Psoas muscle (tissue), 8 donors: ENCODE results near the gene MSH6. TPM values are rescaled to one million over a fixed set of nuclear protein-coding genes. Genes with fewer than 3 reads are reported as not detected.

Source experiments
- ATAC-seq, 4 donors: fragments of 200-7000 bp; cut with Tn5 transposase; one replicate each; pipeline ENCODE4 v1.9.1; 2020; ENCODE audit warnings: moderate library complexity in 3 of 4, mild to moderate bottlenecking in 2 of 4
- DNase-seq, 2 donors: peaks; one replicate each; pipeline ENCODE4 v3.0.0-alpha.2; 2020
- H3K27ac ChIP-seq: fragments of 200-600 bp; one replicate; pipeline ENCODE4 v1.8.0; 2022
- H3K27me3 ChIP-seq, 3 donors: fragments of 200-600 bp in 1 of 3; one replicate each; pipeline versions ENCODE4 v1.6.1 to v1.8.0; 2013 to 2022; ENCODE audit warnings: low read length in 2 of 3, mild to moderate bottlenecking in 2 of 3, moderate library complexity in 1 of 3; ENCODE audit not compliant: insufficient read depth in 3 of 3
- H3K36me3 ChIP-seq, 2 donors: fragments of 200-600 bp in 1 of 2; one replicate each; pipeline versions ENCODE4 v1.6.1 to v1.8.0; 2013 to 2022; ENCODE audit warnings: low read depth in 1 of 2, mild to moderate bottlenecking in 1 of 2, moderate library complexity in 1 of 2; ENCODE audit not compliant: insufficient read depth in 1 of 2
- H3K4me1 ChIP-seq: fragments of 200-600 bp; one replicate; pipeline ENCODE4 v1.8.0; 2022
- H3K4me3 ChIP-seq: fragments of 200-600 bp; one replicate; pipeline ENCODE4 v1.8.0; 2022; ENCODE audit warnings: mild to moderate bottlenecking
- H3K9me3 ChIP-seq: fragments of 200-600 bp; one replicate; pipeline ENCODE4 v1.8.0; 2022
- WGBS, 3 donors: extraction: QIAGEN DNeasy Blood & Tissue Kit; methylation state at CpG; one replicate each; pipeline versions ENCODE4 v1.1.6 to v1.1.7; 2013; 5-methylcytosine and 5-hydroxymethylcytosine counted together
- intact Hi-C, 2 donors: fragments of 100-400 bp; cut with DNase I; formaldehyde crosslinking; loops; one replicate each; pipeline versions ENCODE4 v1.11.0 to v1.14.2; 2022
- polyA plus RNA-seq, 3 donors: library from polyadenylated mRNA; stranded (reverse); fragments of 200-250 nt; gene quantifications; one replicate each; pipeline ENCODE4 v1.2.3, GENCODE V29; 2013
- total RNA-seq, 4 donors: library from RNA; stranded (reverse); fragmentation: NEBNext Ultra II Directional in 2 of 4; extraction: Animal tissue kit (Norgen Biotek cat#: 25700) in 2 of 4; gene quantifications; one replicate each; pipeline versions ENCODE4 v1.2.1 to v1.2.4, GENCODE V29; 2021 to 2023
- TF ChIP-seq, protein P1 (sequence below): fragments of 200-600 bp; IDR thresholded peaks from one replicate; pipeline ENCODE4 v1.8.0; 2022; ENCODE audit warnings: antibody characterized with exemption
- donor health status: healthy with polysubstance abuse.
- donor health status: DM: no; HTN: no; CAD: no; lungs with moderate emphysema.
- donor health status: Bipolar disorder and iron deficiency.
- donor health status: healthy.
- donor health status: DM: yes; HTN: yes; CAD: no.
- donor health status: DM: no; HTN: no; CAD: no.
- donor health status: DM: no; HTN: no; CAD: no.
- donor health status: DM: yes; HTN: yes; CAD: no.

MSH6 gene
- total and polyA plus RNA-seq, 7 donors, result 7.7 to 21.1 (median 12.0) TPM

GRCh38 chr2:47782381-47782670 lies 619 bp upstream of the MSH6 start:
- 1 to 9% (median 1%) methylated on average over 7 of the region's 7 CpGs for WGBS, 3 donors
- ATAC-seq, result no peak
- H3K27me3 ChIP-seq, result no peaks in the 10 kb centered on the region
- intact Hi-C loops, result loop anchor here (5.0 to 10.0 kb wide), 4 partner anchors 122 to 1200 kb away; partner anchors contain the start of gene FBXO11 (in 2 of the 2)
- H3K27ac ChIP-seq, result peak overlapping the region; percentile 82
- DNase-seq, result no peak
- no peaks in the 10 kb centered on the region for H3K4me1 ChIP-seq
- H3K9me3 ChIP-seq, result no peaks in the 10 kb centered on the region
- H3K36me3 ChIP-seq, result peaks cover 0 to 5% of the 10 kb centered on the region in 2 donors
- TF ChIP-seq, protein P1, sequence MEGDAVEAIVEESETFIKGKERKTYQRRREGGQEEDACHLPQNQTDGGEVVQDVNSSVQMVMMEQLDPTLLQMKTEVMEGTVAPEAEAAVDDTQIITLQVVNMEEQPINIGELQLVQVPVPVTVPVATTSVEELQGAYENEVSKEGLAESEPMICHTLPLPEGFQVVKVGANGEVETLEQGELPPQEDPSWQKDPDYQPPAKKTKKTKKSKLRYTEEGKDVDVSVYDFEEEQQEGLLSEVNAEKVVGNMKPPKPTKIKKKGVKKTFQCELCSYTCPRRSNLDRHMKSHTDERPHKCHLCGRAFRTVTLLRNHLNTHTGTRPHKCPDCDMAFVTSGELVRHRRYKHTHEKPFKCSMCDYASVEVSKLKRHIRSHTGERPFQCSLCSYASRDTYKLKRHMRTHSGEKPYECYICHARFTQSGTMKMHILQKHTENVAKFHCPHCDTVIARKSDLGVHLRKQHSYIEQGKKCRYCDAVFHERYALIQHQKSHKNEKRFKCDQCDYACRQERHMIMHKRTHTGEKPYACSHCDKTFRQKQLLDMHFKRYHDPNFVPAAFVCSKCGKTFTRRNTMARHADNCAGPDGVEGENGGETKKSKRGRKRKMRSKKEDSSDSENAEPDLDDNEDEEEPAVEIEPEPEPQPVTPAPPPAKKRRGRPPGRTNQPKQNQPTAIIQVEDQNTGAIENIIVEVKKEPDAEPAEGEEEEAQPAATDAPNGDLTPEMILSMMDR, result no peak
- H3K4me3 ChIP-seq, result peak overlapping the region; percentile 97

GRCh38 chr2:47783486-47784351 lies 774 bp downstream of the MSH6 start:
- TF ChIP-seq, protein P1, result no peak
- WGBS, 3 donors, result 0 to 1% (median 1%) methylated on average over 51 to 71 of the region's 71 CpGs
- Histone ChIP-seq H3K9me3 (no peaks in the 10 kb centered on the region), H3K4me1 (no peaks in the 10 kb centered on the region), H3K4me3 (peak overlapping the region; percentile 97), H3K36me3 (peaks cover 0 to 5% of the 10 kb centered on the region in 2 donors), H3K27me3 (no peaks in the 10 kb centered on the region), H3K27ac (peak overlapping the region; percentile 82)
- intact Hi-C loops, result loop anchor here (5.0 to 10.0 kb wide), 4 partner anchors 121 to 1201 kb away; partner anchors contain the start of gene FBXO11 (in 2 of the 2)
- DNase-seq (peak; percentile 59 to 66), ATAC-seq (peak; percentile 9 to 24 (median 12))

GRCh38 chr2:47784352-47784851 lies 1.5 kb downstream of the MSH6 start:
- TF ChIP-seq, protein P1, result no peak
- ATAC-seq (no peak), DNase-seq (no peak)
- H3K4me3 ChIP-seq, result peak overlapping the region; percentile 97
- H3K36me3 ChIP-seq, result peaks cover 0 to 5% of the 10 kb centered on the region in 2 donors
- no peak overlapping the region for H3K27ac ChIP-seq
- H3K9me3 ChIP-seq, result no peaks in the 10 kb centered on the region
- H3K4me1 ChIP-seq, result no peaks in the 10 kb centered on the region
- 32 to 35% (median 33%) methylated on average over 27 to 28 of the region's 28 CpGs for WGBS, 3 donors
- intact Hi-C loops, result loop anchor here (5.0 to 10.0 kb wide), 4 partner anchors 120 to 1202 kb away; partner anchors contain the start of gene FBXO11 (in 2 of the 2)
- no peaks in the 10 kb centered on the region for H3K27me3 ChIP-seq

GRCh38 chr2:47785986-47786385 lies 3.0 kb downstream of the MSH6 start:
- intact Hi-C loops, result loop anchor here in 1 of 2 donors (10.0 kb wide), 1 partner anchor 119 kb away; the partner anchor contains the start of gene FBXO11
- no peaks in the 10 kb centered on the region for H3K9me3 ChIP-seq
- H3K36me3 ChIP-seq, result peaks cover 0 to 5% of the 10 kb centered on the region in 2 donors
- no peaks in the 10 kb centered on the region for H3K27me3 ChIP-seq
- no peak overlapping the region for H3K4me3 ChIP-seq
- TF ChIP-seq, protein P1, result no peak
- DNase-seq (no peak), ATAC-seq (no peak)
- WGBS, 3 donors, result 81 to 83% (median 81%) methylated on average over 7 of the region's 7 CpGs
- no peak overlapping the region for H3K27ac ChIP-seq
- no peaks in the 10 kb centered on the region for H3K4me1 ChIP-seq
